HepG2 (cell line): ENCODE measurements around the gene TMEM184B. TPM values are rescaled to one million over a fixed set of nuclear protein-coding genes. Genes with fewer than 3 reads are reported as not detected.
A peak's percentile ranks its signal among the peaks of the same experiment; 100 is the strongest.

Source experiments
- CBX2 ChIP-seq, 2 experiments: fragments of 200-600 bp in 1 of 2; sonication (generic); formaldehyde crosslinking in 1 of 2; IDR thresholded peaks; 2 replicates each; pipeline versions ENCODE4 v1.7.0 to v1.8.1; 2018 to 2022; ENCODE audit warnings: low read depth in 2 of 2, low read length in 1 of 2, mild to moderate bottlenecking in 1 of 2, missing genetic modification reagents in 1 of 2
- GABPB1 ChIP-seq: IDR thresholded peaks from 2 replicates; pipeline ENCODE4 v1.6.1; 2016; ENCODE audit warnings: mild to moderate bottlenecking, missing genetic modification reagents, moderate library complexity, missing compliant biosample characterization
- HNF4G ChIP-seq, 2 experiments: sonication (generic) in 1 of 2; formaldehyde crosslinking in 1 of 2; IDR thresholded peaks; 2 replicates each; pipeline versions ENCODE4 v1.4.0 to v1.6.1; 2011 to 2020; ENCODE audit warnings: borderline replicate concordance in 2 of 2, low read depth in 2 of 2, mild to moderate bottlenecking in 2 of 2, low read length in 1 of 2, missing genetic modification reagents in 1 of 2, moderate library complexity in 1 of 2
- NR3C1 ChIP-seq: sonication (generic); formaldehyde crosslinking; IDR thresholded peaks from 2 replicates; pipeline ENCODE4 v1.4.0; 2020; ENCODE audit warnings: missing genetic modification reagents
- PHB2 ChIP-seq: fragments of 450-650 bp; IDR thresholded peaks from 2 replicates; pipeline ENCODE4 v1.6.1; 2018; ENCODE audit not compliant: partially characterized antibody
- SPEN ChIP-seq: sonication (generic); formaldehyde crosslinking; IDR thresholded peaks from 2 replicates; pipeline ENCODE4 v1.5.1; 2020; ENCODE audit warnings: low read depth, mild to moderate bottlenecking, missing genetic modification reagents
- TCF7L2 ChIP-seq: IDR thresholded peaks from 2 replicates; pipeline ENCODE4 v1.6.1; 2011; ENCODE audit warnings: mild to moderate bottlenecking, low read depth, low read length, moderate library complexity
- ZFP1 ChIP-seq: IDR thresholded peaks from 2 replicates; pipeline ENCODE4 v1.6.1; 2016
- ZFP36L2 ChIP-seq: sonication (generic); formaldehyde crosslinking; IDR thresholded peaks from 2 replicates; pipeline ENCODE4 v1.4.0; 2020; ENCODE audit warnings: missing genetic modification reagents
- ZNF251 ChIP-seq: sonication (generic); formaldehyde crosslinking; IDR thresholded peaks from 2 replicates; pipeline ENCODE4 v1.9.0; 2021; ENCODE audit warnings: mild to moderate bottlenecking, missing genetic modification reagents
- ZNF292 ChIP-seq: sonication (generic); formaldehyde crosslinking; IDR thresholded peaks from 2 replicates; pipeline ENCODE4 v1.8.1; 2022; ENCODE audit warnings: mild to moderate bottlenecking, low read depth, missing genetic modification reagents, borderline replicate concordance
- polyA plus RNA-seq, 8 experiments: library from polyadenylated mRNA; depleted of rRNA in 3 of 8; stranded (reverse) in 7 of 8; unstranded in 1 of 8; fragments of >200 nt; fragmentation: Illumina TruSeq in 4 of 8; extraction: Trizol in 4 of 8; gene quantifications; 2 replicates each; pipeline versions ENCODE4 v1.2.1 to v1.2.3, GENCODE V29; 2011 to 2016; ENCODE audit warnings: low read depth in 4 of 8, missing spikeins in 1 of 8, mixed read lengths in 1 of 8; ENCODE audit not compliant: insufficient read depth in 1 of 8
- total RNA-seq, 5 experiments: library from RNA; depleted of rRNA; stranded (reverse); fragments of >200 nt; fragmentation: Illumina TruSeq; extraction: Trizol; gene quantifications; 2 replicates each; pipeline ENCODE4 v1.2.3, GENCODE V29; 2016; ENCODE audit warnings: low read depth in 1 of 5
- TF ChIP-seq, protein P1 (sequence below): sonication (generic); formaldehyde crosslinking; IDR thresholded peaks from 2 replicates; pipeline ENCODE4; 2020; ENCODE audit warnings: missing genetic modification reagents, mild to moderate bottlenecking, borderline replicate concordance
- TF ChIP-seq, protein P2 (sequence below): sonication (generic); formaldehyde crosslinking; IDR thresholded peaks from 2 replicates; pipeline ENCODE4 v1.5.1; 2020; ENCODE audit warnings: missing genetic modification reagents, mild to moderate bottlenecking, borderline replicate concordance
- TF ChIP-seq, protein P3 (sequence below): sonication (generic); formaldehyde crosslinking; IDR thresholded peaks from 2 replicates; pipeline ENCODE4 v1.5.0; 2020; ENCODE audit warnings: missing genetic modification reagents
- TF ChIP-seq, protein P4 (sequence below): sonication (generic); formaldehyde crosslinking; IDR thresholded peaks from 2 replicates; pipeline ENCODE4 v1.4.0; 2020; ENCODE audit warnings: mild to moderate bottlenecking, missing genetic modification reagents
- TF ChIP-seq, protein P5 (sequence below): sonication (generic); formaldehyde crosslinking; IDR thresholded peaks from 2 replicates; pipeline ENCODE4 v1.4.0; 2020; ENCODE audit warnings: mild to moderate bottlenecking, missing genetic modification reagents

Gene TMEM184B
- total and polyA plus RNA-seq, 2 of the 13 experiments (the other 11 are each of a cell fraction or from before 2014, with no cell fraction given): 15.9 to 16.0 TPM

DNA sequence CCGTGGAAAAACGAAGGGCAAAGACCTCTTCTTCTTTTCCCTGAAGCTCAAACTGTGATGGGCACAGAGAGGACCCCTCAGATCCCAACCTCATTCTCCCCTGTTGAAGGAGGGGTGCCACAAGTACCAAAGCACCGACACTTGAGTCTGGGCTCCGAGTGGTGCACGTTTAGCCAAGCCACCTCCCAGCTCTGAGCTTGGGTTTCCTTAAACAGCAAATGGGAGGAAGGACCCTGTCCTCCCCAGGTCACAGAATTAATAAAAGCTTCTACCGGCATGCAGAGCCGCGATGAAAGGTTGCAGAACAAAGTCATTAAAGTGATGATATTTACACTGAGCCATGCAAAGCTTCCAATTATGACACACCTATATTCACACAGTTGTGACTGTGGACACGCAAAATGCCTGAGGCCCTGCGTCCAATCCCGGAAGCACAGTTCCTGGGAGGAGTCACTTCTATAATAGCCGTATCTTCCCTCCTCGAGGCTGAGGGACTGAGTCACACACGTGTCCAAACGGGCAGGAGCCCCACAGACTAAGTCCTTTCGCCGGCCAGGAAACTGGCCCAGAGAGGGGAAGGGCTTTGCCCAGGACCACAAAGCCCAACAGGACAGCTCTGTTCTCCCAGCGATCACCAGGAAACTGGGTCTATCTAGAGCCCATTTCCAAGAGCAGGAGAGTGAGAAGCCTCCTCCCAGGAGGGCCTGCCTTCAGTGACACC lies 45.3 kb upstream of the TMEM184B start (continued):
- TF ChIP-seq, protein P1, sequence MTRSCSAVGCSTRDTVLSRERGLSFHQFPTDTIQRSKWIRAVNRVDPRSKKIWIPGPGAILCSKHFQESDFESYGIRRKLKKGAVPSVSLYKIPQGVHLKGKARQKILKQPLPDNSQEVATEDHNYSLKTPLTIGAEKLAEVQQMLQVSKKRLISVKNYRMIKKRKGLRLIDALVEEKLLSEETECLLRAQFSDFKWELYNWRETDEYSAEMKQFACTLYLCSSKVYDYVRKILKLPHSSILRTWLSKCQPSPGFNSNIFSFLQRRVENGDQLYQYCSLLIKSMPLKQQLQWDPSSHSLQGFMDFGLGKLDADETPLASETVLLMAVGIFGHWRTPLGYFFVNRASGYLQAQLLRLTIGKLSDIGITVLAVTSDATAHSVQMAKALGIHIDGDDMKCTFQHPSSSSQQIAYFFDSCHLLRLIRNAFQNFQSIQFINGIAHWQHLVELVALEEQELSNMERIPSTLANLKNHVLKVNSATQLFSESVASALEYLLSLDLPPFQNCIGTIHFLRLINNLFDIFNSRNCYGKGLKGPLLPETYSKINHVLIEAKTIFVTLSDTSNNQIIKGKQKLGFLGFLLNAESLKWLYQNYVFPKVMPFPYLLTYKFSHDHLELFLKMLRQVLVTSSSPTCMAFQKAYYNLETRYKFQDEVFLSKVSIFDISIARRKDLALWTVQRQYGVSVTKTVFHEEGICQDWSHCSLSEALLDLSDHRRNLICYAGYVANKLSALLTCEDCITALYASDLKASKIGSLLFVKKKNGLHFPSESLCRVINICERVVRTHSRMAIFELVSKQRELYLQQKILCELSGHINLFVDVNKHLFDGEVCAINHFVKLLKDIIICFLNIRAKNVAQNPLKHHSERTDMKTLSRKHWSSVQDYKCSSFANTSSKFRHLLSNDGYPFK (CRISPR knock-in tag): no peak
- TF ChIP-seq, protein P2, sequence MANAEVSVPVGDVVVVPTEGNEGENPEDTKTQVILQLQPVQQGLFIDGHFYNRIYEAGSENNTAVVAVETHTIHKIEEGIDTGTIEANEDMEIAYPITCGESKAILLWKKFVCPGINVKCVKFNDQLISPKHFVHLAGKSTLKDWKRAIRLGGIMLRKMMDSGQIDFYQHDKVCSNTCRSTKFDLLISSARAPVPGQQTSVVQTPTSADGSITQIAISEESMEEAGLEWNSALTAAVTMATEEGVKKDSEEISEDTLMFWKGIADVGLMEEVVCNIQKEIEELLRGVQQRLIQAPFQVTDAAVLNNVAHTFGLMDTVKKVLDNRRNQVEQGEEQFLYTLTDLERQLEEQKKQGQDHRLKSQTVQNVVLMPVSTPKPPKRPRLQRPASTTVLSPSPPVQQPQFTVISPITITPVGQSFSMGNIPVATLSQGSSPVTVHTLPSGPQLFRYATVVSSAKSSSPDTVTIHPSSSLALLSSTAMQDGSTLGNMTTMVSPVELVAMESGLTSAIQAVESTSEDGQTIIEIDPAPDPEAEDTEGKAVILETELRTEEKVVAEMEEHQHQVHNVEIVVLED (CRISPR knock-in tag): no peak; the same call in 1 of the 2 replicates
- no peak for TF ChIP-seq ZNF251 (CRISPR knock-in tag)
- TF ChIP-seq, protein P3, sequence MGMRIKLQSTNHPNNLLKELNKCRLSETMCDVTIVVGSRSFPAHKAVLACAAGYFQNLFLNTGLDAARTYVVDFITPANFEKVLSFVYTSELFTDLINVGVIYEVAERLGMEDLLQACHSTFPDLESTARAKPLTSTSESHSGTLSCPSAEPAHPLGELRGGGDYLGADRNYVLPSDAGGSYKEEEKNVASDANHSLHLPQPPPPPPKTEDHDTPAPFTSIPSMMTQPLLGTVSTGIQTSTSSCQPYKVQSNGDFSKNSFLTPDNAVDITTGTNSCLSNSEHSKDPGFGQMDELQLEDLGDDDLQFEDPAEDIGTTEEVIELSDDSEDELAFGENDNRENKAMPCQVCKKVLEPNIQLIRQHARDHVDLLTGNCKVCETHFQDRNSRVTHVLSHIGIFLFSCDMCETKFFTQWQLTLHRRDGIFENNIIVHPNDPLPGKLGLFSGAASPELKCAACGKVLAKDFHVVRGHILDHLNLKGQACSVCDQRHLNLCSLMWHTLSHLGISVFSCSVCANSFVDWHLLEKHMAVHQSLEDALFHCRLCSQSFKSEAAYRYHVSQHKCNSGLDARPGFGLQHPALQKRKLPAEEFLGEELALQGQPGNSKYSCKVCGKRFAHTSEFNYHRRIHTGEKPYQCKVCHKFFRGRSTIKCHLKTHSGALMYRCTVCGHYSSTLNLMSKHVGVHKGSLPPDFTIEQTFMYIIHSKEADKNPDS (CRISPR knock-in tag): 0 out of 2 replicates have a peak, but pooled peaks have one; percentile 15
- no peak for TF ChIP-seq TCF7L2
- TF ChIP-seq ZFP36L2: no peak
- TF ChIP-seq HNF4G (IDR thresholded peaks at IDR 0.05; ENCODE audit: borderline replicate concordance, low read depth, low read length): no peak
- TF ChIP-seq HNF4G (CRISPR knock-in tag; IDR thresholded peaks at IDR 0.05; ENCODE audit: borderline replicate concordance, low read depth): no peak
- no peak for TF ChIP-seq ZFP1
- TF ChIP-seq NR3C1 (CRISPR knock-in tag): no peak
- TF ChIP-seq, protein P4, sequence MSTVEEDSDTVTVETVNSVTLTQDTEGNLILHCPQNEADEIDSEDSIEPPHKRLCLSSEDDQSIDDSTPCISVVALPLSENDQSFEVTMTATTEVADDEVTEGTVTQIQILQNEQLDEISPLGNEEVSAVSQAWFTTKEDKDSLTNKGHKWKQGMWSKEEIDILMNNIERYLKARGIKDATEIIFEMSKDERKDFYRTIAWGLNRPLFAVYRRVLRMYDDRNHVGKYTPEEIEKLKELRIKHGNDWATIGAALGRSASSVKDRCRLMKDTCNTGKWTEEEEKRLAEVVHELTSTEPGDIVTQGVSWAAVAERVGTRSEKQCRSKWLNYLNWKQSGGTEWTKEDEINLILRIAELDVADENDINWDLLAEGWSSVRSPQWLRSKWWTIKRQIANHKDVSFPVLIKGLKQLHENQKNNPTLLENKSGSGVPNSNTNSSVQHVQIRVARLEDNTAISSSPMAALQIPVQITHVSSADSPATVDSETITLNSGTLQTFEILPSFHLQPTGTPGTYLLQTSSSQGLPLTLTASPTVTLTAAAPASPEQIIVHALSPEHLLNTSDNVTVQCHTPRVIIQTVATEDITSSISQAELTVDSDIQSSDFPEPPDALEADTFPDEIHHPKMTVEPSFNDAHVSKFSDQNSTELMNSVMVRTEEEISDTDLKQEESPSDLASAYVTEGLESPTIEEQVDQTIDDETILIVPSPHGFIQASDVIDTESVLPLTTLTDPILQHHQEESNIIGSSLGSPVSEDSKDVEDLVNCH (CRISPR knock-in tag): no peak
- TF ChIP-seq, protein P5, sequence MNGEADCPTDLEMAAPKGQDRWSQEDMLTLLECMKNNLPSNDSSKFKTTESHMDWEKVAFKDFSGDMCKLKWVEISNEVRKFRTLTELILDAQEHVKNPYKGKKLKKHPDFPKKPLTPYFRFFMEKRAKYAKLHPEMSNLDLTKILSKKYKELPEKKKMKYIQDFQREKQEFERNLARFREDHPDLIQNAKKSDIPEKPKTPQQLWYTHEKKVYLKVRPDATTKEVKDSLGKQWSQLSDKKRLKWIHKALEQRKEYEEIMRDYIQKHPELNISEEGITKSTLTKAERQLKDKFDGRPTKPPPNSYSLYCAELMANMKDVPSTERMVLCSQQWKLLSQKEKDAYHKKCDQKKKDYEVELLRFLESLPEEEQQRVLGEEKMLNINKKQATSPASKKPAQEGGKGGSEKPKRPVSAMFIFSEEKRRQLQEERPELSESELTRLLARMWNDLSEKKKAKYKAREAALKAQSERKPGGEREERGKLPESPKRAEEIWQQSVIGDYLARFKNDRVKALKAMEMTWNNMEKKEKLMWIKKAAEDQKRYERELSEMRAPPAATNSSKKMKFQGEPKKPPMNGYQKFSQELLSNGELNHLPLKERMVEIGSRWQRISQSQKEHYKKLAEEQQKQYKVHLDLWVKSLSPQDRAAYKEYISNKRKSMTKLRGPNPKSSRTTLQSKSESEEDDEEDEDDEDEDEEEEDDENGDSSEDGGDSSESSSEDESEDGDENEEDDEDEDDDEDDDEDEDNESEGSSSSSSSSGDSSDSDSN (CRISPR knock-in tag): no peak
- no peak for TF ChIP-seq CBX2 (IDR thresholded peaks at IDR 0.05; ENCODE audit: low read depth, low read length)
- no peak for TF ChIP-seq CBX2 (CRISPR knock-in tag; IDR thresholded peaks at IDR 0.05; ENCODE audit: low read depth)
- TF ChIP-seq PHB2: no peak
- peak; percentile 56; the same call in 1 of the 2 replicates for TF ChIP-seq GABPB1
- TF ChIP-seq SPEN: peak; percentile 26; the same call in 1 of the 2 replicates
- no peak for TF ChIP-seq ZNF292 (CRISPR knock-in tag)
